Kidney epithelial cell (primary cell): ENCODE measurements around the gene S100G. TPM values are rescaled to one million over a fixed set of nuclear protein-coding genes. Genes with fewer than 3 reads are reported as not detected.

Experiments used
- DNase-seq: peaks from one replicate; pipeline ENCODE4 v3.0.0-alpha.2; 2010; ENCODE audit warnings: low read depth
- H3K27me3 ChIP-seq: 2 replicates; pipeline ENCODE4 v1.6.0; 2011; ENCODE audit warnings: low read length; ENCODE audit not compliant: control insufficient read depth, insufficient read depth
- H3K36me3 ChIP-seq: 2 replicates; pipeline ENCODE4 v1.5.1; 2011; ENCODE audit warnings: low read length; ENCODE audit not compliant: control insufficient read depth, insufficient read depth
- H3K4me3 ChIP-seq: 2 replicates; pipeline ENCODE4 v1.5.1; 2011; ENCODE audit warnings: low read depth, mild to moderate bottlenecking, control low read depth, low read length
- CTCF ChIP-seq: IDR thresholded peaks from 2 replicates; pipeline ENCODE4 v1.5.1; 2011; ENCODE audit warnings: mild to moderate bottlenecking, moderate library complexity, low read length, control low read depth, inconsistent platforms; ENCODE audit not compliant: insufficient read depth, poor library complexity, severe bottlenecking
- total RNA-seq: library from RNA; depleted of rRNA; stranded (reverse); fragments of >200 nt; gene quantifications from 2 replicates; pipeline ENCODE4 v1.2.3, GENCODE V29; 2015

Gene S100G
- total RNA-seq, 1 donor from 2014 or later, result not detected

GRCh38 chrX:16700734-16701133 lies 50.8 kb downstream of the S100G start:
- Histone ChIP-seq H3K36me3 (no peaks in the 10 kb centered on the region), H3K27me3 (no peaks in the 10 kb centered on the region), H3K4me3 (no peak overlapping the region)
- no peak for DNase-seq
- no peak for TF ChIP-seq CTCF

- DNase-seq, result no peak
- TF ChIP-seq CTCF, result no peak
- Histone ChIP-seq H3K4me3 (no peak overlapping the region), H3K36me3 (no peaks in the 10 kb centered on the region), H3K27me3 (no peaks in the 10 kb centered on the region)
These were observed 53.0 kb downstream of the S100G start for GRCh38 chrX:16702700-16703599.

Other genes with a start within 250 kb of the S100G start
- 18.8 and 21.3 TPM in 2 replicates for gene CTPS2, start 62.5 kb downstream of the S100G start, total RNA-seq
- 20.5 and 23.4 TPM in 2 replicates for gene SYAP1, start 69.5 kb downstream of the S100G start, total RNA-seq
- 10.5 and 10.9 TPM in 2 replicates for gene TXLNG, start 136.3 kb downstream of the S100G start, total RNA-seq
- gene RBBP7, start 220.2 kb downstream of the S100G start, total RNA-seq, result 77.4 and 80.6 TPM in 2 replicates